ENCODE results near the gene TPBGL.

The TPBGL gene

GRCh38 chr11:75246006-75246670, 5.6 kb downstream of the TPBGL start:
- no peak for DNase-seq (ENCODE audit: low spot score)

GRCh38 chr11:75246671-75247350, 6.2 kb downstream of the TPBGL start:
- DNase-seq (ENCODE audit: low spot score) = no peak

GRCh38 chr11:75248924-75249256, 8.3 kb downstream of the TPBGL start:
- DNase-seq (ENCODE audit: low spot score) = no peak

- DNase-seq (ENCODE audit: low spot score) = no peak
These were observed 9.1 kb downstream of the TPBGL start for GRCh38 chr11:75249704-75250103.

DNA sequence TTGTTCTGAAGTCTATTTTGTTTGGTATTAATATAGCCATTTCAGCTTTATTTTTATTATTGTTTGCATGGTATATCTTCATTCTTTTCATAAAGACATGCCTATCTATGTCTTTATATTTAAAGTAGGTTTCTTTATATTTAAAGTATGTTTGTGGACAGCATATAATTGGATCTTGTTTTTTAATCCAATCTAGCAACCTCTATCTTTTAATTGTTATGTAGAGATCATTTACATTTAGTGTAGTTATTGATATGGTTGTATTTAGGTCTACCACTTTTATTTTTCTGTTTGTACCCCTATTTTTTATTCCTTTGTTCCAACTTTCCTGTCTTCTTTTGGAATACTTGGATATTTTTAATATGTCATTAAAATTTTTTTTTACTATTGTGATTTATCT, 13.8 kb downstream of the TPBGL start:
- no peak for DNase-seq (ENCODE audit: low spot score)

GRCh38 chr11:75260396-75261170, 20.0 kb downstream of the TPBGL start:
- no peak for DNase-seq (ENCODE audit: low spot score)

DNA sequence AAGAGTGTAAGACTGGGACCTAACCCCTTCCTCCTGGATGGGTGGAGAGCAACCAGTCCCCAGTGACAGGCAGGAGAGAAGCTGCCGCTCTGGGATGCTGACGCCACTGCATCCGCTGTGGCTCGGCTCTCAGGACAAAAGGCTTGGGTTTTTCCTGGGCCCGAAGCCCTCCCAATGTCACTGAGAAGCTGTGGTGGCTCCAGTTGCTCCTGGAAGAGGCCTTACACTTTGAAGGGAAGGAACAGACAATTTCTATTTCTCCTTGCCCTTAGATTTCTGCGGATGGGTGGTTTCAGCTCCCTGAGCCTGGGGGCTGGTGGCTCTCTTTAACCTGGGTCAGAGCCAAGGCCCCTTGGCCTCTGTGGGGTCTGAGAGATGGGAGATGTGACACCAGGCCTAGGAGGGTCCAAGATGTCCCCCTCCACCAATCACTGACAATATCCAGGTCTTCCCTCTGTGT, 21.4 kb downstream of the TPBGL start:
- no peak for DNase-seq (ENCODE audit: low spot score)

DNA sequence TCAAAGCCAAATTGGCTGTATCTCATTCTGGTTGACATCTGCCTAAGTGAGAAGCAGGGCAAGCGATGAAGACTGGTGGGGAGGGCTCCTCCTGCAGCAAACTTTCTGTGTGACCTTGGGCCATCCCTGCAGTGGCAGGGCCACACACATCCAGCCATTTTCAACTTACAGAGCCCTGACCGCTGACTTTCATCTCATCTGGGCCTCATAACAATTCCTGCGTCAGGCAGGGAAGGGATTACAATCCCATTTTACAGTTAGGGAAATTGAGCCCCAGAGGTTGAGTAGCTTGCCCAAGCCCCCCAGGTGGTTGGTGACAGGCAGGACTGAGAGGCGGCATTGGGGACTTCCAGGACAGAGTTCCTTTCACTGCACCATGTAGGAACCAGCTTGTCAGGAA, 21.9 kb downstream of the TPBGL start:
- DNase-seq (ENCODE audit: low spot score) = no peak

DNA sequence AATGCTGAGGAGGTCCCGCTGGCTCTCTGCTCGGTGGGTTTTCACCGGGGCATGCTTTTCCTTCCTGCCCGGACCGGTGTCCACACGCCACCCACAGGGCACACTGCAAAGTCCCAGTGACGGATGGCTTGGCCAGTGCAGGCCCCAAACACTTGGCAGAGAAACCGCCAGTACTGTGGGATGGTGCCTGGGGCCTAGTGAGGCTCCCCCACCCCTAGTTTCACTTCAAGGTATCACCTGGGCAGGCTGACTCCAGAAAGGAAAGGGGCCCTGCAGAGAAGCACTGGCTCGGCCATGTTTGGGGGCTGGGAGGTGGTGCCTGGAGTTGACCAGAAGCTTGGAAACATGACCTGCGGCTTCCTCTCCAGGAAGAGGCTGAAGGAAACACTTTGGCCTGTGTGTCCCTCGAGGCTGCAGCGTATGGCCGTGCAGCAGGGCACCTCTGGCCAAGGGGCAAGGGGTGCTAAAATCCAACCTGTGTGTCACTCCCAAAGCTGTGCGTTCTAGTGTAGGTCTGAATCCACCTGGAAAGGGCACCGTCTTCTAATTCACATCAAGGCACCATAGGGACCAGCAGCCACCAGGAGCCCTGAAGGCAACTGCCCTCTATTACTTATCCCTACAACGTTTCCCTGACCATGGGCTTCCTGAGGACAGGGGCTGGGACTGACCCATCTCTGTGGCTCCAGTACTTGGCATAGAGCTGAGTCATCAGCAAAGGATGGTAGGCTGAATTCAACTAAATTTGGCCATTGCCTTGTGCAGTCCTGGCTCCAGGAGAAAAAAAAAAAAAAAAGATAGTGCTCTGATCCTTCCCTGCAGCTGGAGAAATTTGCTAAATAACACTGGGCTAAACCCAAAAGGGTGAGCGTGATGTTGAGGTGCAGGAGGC, 22.6 kb downstream of the TPBGL start:
- DNase-seq (ENCODE audit: low spot score) = no peak

- no peak for DNase-seq (ENCODE audit: low spot score)
These were observed 23.4 kb downstream of the TPBGL start for GRCh38 chr11:75263944-75264349.

- DNase-seq (ENCODE audit: low spot score) = no peak
These were observed 23.8 kb downstream of the TPBGL start for GRCh38 chr11:75264356-75264755.

- DNase-seq (ENCODE audit: low spot score) = no peak
These were observed 24.4 kb downstream of the TPBGL start for GRCh38 chr11:75264971-75265370.

DNA sequence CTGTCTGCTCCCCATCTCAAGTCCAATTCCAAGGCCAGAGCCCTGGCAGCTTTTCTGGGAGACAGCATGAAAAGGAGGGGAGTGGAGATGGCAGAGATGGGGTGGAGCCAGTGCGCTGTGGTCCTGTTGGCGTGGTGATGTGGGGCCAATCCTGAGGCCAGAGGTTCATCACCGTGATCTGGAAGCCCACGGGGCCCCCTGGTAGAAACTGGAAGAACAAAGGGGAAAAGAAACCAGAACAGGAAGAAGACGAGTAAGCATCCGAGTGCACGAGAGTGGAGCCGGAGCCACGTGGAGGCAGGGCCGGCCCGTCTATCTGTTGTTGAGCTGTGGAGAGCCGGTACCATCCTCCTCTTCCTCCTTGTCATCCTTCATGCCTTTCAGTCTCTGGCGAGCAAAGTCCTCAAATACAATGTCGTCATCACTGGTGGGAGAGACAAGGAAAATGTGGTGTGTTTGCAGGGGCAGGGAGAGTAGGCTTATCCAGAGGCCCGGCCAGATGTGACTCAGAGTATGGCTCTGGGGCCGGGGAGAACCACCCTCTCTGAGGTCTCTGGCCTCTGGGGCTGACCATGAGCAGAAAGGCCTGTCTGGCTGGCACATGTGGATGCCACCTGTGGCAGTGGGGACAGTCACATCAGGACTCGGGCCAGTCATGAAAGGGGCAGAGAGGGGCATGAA, 25.4 kb downstream of the TPBGL start:
- peak; percentile 48 for DNase-seq (ENCODE audit: low spot score)

- no peak for DNase-seq (ENCODE audit: low spot score)
These were observed 26.8 kb downstream of the TPBGL start for GRCh38 chr11:75267171-75267970.

GRCh38 chr11:75268626-75269366, 28.2 kb downstream of the TPBGL start:
- DNase-seq (ENCODE audit: low spot score) = no peak

- no peak for DNase-seq (ENCODE audit: low spot score)
These were observed 28.7 kb downstream of the TPBGL start for GRCh38 chr11:75269367-75269660.

GRCh38 chr11:75269896-75270295, 29.3 kb downstream of the TPBGL start:
- DNase-seq (ENCODE audit: low spot score) = no peak

DNA sequence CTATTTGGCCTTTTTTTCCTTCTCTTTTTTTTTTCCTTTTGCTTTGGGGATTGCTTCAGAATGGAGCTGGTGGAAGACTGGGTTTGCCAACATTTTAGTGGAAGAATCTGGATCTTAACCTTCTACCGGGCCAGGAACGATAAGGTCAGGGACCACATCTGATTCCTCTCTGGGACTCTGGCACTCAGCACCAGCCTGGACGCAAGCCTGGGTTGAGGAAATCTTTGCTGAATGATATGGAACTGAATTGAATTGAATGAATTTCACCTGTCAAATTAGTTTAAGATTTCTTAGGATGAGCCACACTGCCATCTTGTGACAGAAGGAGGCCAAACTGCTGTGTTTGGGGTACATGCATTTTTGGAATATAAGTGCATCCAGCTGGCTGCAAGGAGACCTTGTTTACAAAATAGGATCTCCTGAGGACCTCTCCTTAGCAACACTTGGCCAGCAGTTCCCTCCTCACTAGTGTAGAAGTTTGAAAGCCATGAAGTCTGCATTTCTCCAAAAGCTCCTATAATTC, 30.4 kb downstream of the TPBGL start:
- DNase-seq (ENCODE audit: low spot score) = peak; percentile 49

GRCh38 chr11:75271730-75272129, 31.2 kb downstream of the TPBGL start:
- DNase-seq (ENCODE audit: low spot score) = no peak

GRCh38 chr11:75272391-75272790, 31.8 kb downstream of the TPBGL start:
- no peak for DNase-seq (ENCODE audit: low spot score)
